IMR-90 (cell line): Measurements from ENCODE around the gene RSL1D1. TPM values are rescaled to one million over a fixed set of nuclear protein-coding genes. Genes with fewer than 3 reads are reported as not detected.

ENCODE experiments used
- ATAC-seq: fragments of 200-7000 bp; cut with Tn5 transposase; 2 replicates; pipeline ENCODE4 v1.9.1; 2020; ENCODE audit warnings: low read depth, mild to moderate bottlenecking, moderate library complexity
- BruUV-seq: library from RNA; stranded (reverse); fragments of 400-500 nt; replicated peaks from 2 replicates; lab custom pipeline; 2021; lab: Mats Ljungman, UMichigan
- CTCF ChIA-PET: fragments of 300-600 bp; formaldehyde crosslinking; extraction: SDS; loops from one replicate; lab custom pipeline; 2021; ENCODE audit warnings: antibody characterized with exemption; lab: Yijun Ruan, JAX
- POLR2A ChIA-PET: fragments of 300-600 bp; sonication (Branson Sonifier 250); formaldehyde crosslinking; loops from one replicate; lab custom pipeline; 2022; ENCODE audit warnings: antibody characterized with exemption; ENCODE audit not compliant: unreplicated experiment; lab: Charles Lee
- DNase-seq: peaks from one replicate; pipeline ENCODE4 v3.0.0; 2013
- H2AFZ ChIP-seq: replicated peaks from 2 replicates; pipeline ENCODE3; 2013; ENCODE audit warnings: low read length, mild to moderate bottlenecking; ENCODE audit not compliant: poor library complexity
- H2AK5ac ChIP-seq: 2 replicates; pipeline ENCODE4 v1.6.1; 2013; ENCODE audit warnings: low read depth, low read length, inconsistent platforms
- H2AK9ac ChIP-seq: replicated peaks from 2 replicates; pipeline ENCODE3; 2013; ENCODE audit warnings: mild to moderate bottlenecking, low read depth, low read length, moderate library complexity; ENCODE audit not compliant: poor library complexity
- H2BK120ac ChIP-seq: 2 replicates; pipeline ENCODE4 v1.6.1; 2013; ENCODE audit warnings: low read depth, low read length, inconsistent platforms
- H2BK15ac ChIP-seq: 3 replicates; pipeline ENCODE4 v1.6.1; 2013; ENCODE audit warnings: low read depth, low read length, inconsistent platforms
- H2BK20ac ChIP-seq: 2 replicates; pipeline ENCODE4 v1.6.1; 2013; ENCODE audit warnings: low read depth, mild to moderate bottlenecking, inconsistent platforms, low read length, moderate library complexity
- H2BK5ac ChIP-seq: 2 replicates; pipeline ENCODE4 v1.6.1; 2013; ENCODE audit warnings: mild to moderate bottlenecking, low read depth, low read length, inconsistent platforms; ENCODE audit not compliant: poor library complexity, severe bottlenecking
- H3K14ac ChIP-seq: replicated peaks from 2 replicates; pipeline ENCODE4 v1.6.1; 2013; ENCODE audit warnings: low read depth, low read length, inconsistent platforms
- H3K18ac ChIP-seq: 2 replicates; pipeline ENCODE4 v1.6.1; 2013; ENCODE audit warnings: low read depth, low read length, control low read depth
- H3K23ac ChIP-seq: 2 replicates; pipeline ENCODE4 v1.6.1; 2013; ENCODE audit warnings: low read depth, low read length, inconsistent platforms
- H3K27ac ChIP-seq: 2 replicates; pipeline ENCODE4 v1.5.1; 2013; ENCODE audit warnings: mild to moderate bottlenecking, control low read depth, low read length; ENCODE audit not compliant: insufficient read depth
- H3K27me3 ChIP-seq: 2 replicates; pipeline ENCODE4 v1.6.1; 2013; ENCODE audit warnings: low read length; ENCODE audit not compliant: control insufficient read depth, insufficient read depth
- H3K36me3 ChIP-seq: 2 replicates; pipeline ENCODE4 v1.6.1; 2013; ENCODE audit warnings: low read length, mixed read lengths; ENCODE audit not compliant: control insufficient read depth, insufficient read depth
- H3K4ac ChIP-seq: 2 replicates; pipeline ENCODE4 v1.6.1; 2013; ENCODE audit warnings: low read depth, low read length, inconsistent platforms
- H3K4me1 ChIP-seq: 2 replicates; pipeline ENCODE4 v1.6.1; 2013; ENCODE audit warnings: low read length, mixed read lengths; ENCODE audit not compliant: control insufficient read depth, insufficient read depth
- H3K4me2 ChIP-seq: 2 replicates; pipeline ENCODE4 v1.6.1; 2013; ENCODE audit warnings: low read depth, mild to moderate bottlenecking, control low read depth, low read length, moderate library complexity
- H3K4me3 ChIP-seq: 2 replicates; pipeline ENCODE4 v1.5.1; 2013; ENCODE audit warnings: low read depth, mild to moderate bottlenecking, control low read depth, low read length, moderate library complexity; ENCODE audit not compliant: insufficient read depth
- H3K56ac ChIP-seq: 2 replicates; pipeline ENCODE4 v1.6.1; 2013; ENCODE audit warnings: low read length, inconsistent platforms; ENCODE audit not compliant: insufficient read depth; ENCODE audit errors: extremely low read depth
- H3K79me1 ChIP-seq, 2 experiments: 2 replicates each; pipeline ENCODE4 v1.6.1; 2013; ENCODE audit warnings: low read length in 2 of 2, inconsistent platforms in 1 of 2, low read depth in 1 of 2
- H3K9ac ChIP-seq: 2 replicates; pipeline ENCODE4 v1.6.1; 2013; ENCODE audit warnings: low read depth, low read length, control low read depth
- H3K9me1 ChIP-seq: 2 replicates; pipeline ENCODE4 v1.6.1; 2013; ENCODE audit warnings: low read length, inconsistent platforms; ENCODE audit not compliant: insufficient read depth
- H3K9me3 ChIP-seq: 2 replicates; pipeline ENCODE4 v1.6.1; 2013; ENCODE audit warnings: low read length; ENCODE audit not compliant: control insufficient read depth, insufficient read depth
- H4K20me1 ChIP-seq: 2 replicates; pipeline ENCODE4 v1.6.1; 2013; ENCODE audit warnings: low read length, inconsistent platforms; ENCODE audit not compliant: insufficient read depth
- H4K5ac ChIP-seq: 2 replicates; pipeline ENCODE4 v1.6.1; 2013; ENCODE audit warnings: mild to moderate bottlenecking, low read depth, low read length, control low read depth
- H4K8ac ChIP-seq, 2 experiments: 2 replicates each; pipeline ENCODE4 v1.6.1; 2013; ENCODE audit warnings: low read depth in 2 of 2, low read length in 2 of 2, control low read depth in 1 of 2, inconsistent platforms in 1 of 2
- H4K91ac ChIP-seq: 2 replicates; pipeline ENCODE4 v1.6.1; 2013; ENCODE audit warnings: low read depth, low read length, inconsistent platforms; ENCODE audit not compliant: insufficient read depth
- CEBPB ChIP-seq: IDR thresholded peaks from 2 replicates; pipeline ENCODE4 v1.6.1; 2012; ENCODE audit warnings: low read depth, low read length, improper control_type of control experiment
- MAZ ChIP-seq: IDR thresholded peaks from 2 replicates; pipeline ENCODE4 v1.6.1; 2012; ENCODE audit warnings: low read depth, mild to moderate bottlenecking, low read length, improper control_type of control experiment, moderate library complexity, borderline replicate concordance
- POLR2A ChIP-seq: IDR thresholded peaks from 2 replicates; pipeline ENCODE4 v1.6.1; 2012; ENCODE audit warnings: mild to moderate bottlenecking, low read depth, low read length
- RFX5 ChIP-seq: IDR thresholded peaks from 2 replicates; pipeline ENCODE4 v1.8.0; 2012; ENCODE audit warnings: low read depth, mild to moderate bottlenecking, low read length, moderate library complexity
- whole genome bisulfite sequencing, 2 experiments: methylation state at CpG; one replicate each; pipeline versions ENCODE4 v1.1.5 to v1.1.7; 2013; ENCODE audit warnings: missing lambda C conversion rate in 2 of 2; ENCODE audit not compliant: insufficient read length in 1 of 2; ENCODE audit errors: extremely low coverage in 2 of 2; 5-methylcytosine and 5-hydroxymethylcytosine counted together
- dilution Hi-C: fragments of 300-500 bp; cut with HindIII; formaldehyde crosslinking; loops from one replicate; pipeline ENCODE4 v1.14.3; 2018; ENCODE audit warnings: low sequenced_read_pairs; ENCODE audit not compliant: unreplicated experiment
- in situ Hi-C: fragments of 300-500 bp; cut with MboI; formaldehyde crosslinking; loops from 3 replicates; pipeline ENCODE4 v1.14.3; 2019; ENCODE audit warnings: low sequenced_read_pairs, inconsistent platforms, mixed read lengths
- intact Hi-C: fragments of 100-400 bp; cut with micrococcal nuclease; formaldehyde crosslinking; loops from 2 replicates; pipeline ENCODE4 v1.10.0; 2022
- polyA plus RNA-seq, 3 experiments: library from polyadenylated mRNA; depleted of rRNA; stranded (reverse); fragments of >200 nt; gene quantifications; 2 replicates each; pipeline ENCODE4 v1.2.3, GENCODE V29; 2012; ENCODE audit warnings: low replicate concordance in 1 of 3
- total RNA-seq: library from RNA; depleted of rRNA; stranded (reverse); fragments of >200 nt; gene quantifications from 2 replicates; pipeline ENCODE4 v1.2.3, GENCODE V29; 2012

RSL1D1 gene
- total and polyA plus RNA-seq, 2 of the 4 experiments (the other 2 are of a cell fraction), result 63.8 to 77.4 TPM

GRCh38 chr16:11843861-11844260 lies 7.5 kb downstream of the RSL1D1 start:
- no peak overlapping the region for H3K56ac ChIP-seq
- H3K23ac ChIP-seq, result no peak overlapping the region
- WGBS, 2 experiments, result no CpG with 5 or more reads among the region's 5 CpGs
- ATAC-seq (no peak), DNase-seq (no peak)
- H3K4ac ChIP-seq, result no peak overlapping the region
- no peak overlapping the region for H3K27ac ChIP-seq
- no peak overlapping the region for H2BK15ac ChIP-seq
- in situ Hi-C loops, result no loop called here
- H4K20me1 ChIP-seq, result peaks cover 19% of the 10 kb centered on the region
- H3K9ac ChIP-seq, result no peak overlapping the region
- no peak overlapping the region for H4K5ac ChIP-seq
- peaks cover 61% of the 10 kb centered on the region for H3K36me3 ChIP-seq
- H3K14ac ChIP-seq, result no peak overlapping the region
- intact Hi-C loops, result no loop called here
- dilution Hi-C loops, result no loop called here
- no peaks in the 10 kb centered on the region for H3K9me3 ChIP-seq
- no peak overlapping the region for H2BK5ac ChIP-seq
- BruUV-seq, result no TSS peak
- no peak overlapping the region for H4K8ac ChIP-seq
- no peak overlapping the region for H2AK9ac ChIP-seq
- H2AFZ ChIP-seq, result no peak overlapping the region
- no peak overlapping the region for H2BK20ac ChIP-seq
- TF ChIP-seq POLR2A (no peak), CEBPB (no peak), MAZ (no peak), RFX5 (no peak)
- peaks cover 3% of the 10 kb centered on the region for H3K9me1 ChIP-seq
- H2AK5ac ChIP-seq, result no peak overlapping the region
- H3K79me1 ChIP-seq, result peaks cover 30 to 50% of the 10 kb centered on the region in 2 experiments
- H3K4me2 ChIP-seq, result no peak overlapping the region
- peaks cover 1% of the 10 kb centered on the region; the same call in 1 of the 2 replicates for H3K4me1 ChIP-seq
- H3K18ac ChIP-seq, result no peak overlapping the region
- H3K4me3 ChIP-seq, result no peak overlapping the region
- ChIA-PET POLR2A (no interaction called here), CTCF (no interaction called here)
- H3K27me3 ChIP-seq, result no peaks in the 10 kb centered on the region
- no peak overlapping the region for H4K91ac ChIP-seq
- no peak overlapping the region for H2BK120ac ChIP-seq
